GM19099 (cell line): ENCODE results near the gene LAMB4.

Source experiments
- POLR2A ChIP-seq: IDR thresholded peaks from 3 replicates; pipeline ENCODE4 v1.6.1; 2011; ENCODE audit warnings: low read depth; ENCODE audit not compliant: insufficient read length; ENCODE audit errors: extremely low read depth

Gene LAMB4

DNA sequence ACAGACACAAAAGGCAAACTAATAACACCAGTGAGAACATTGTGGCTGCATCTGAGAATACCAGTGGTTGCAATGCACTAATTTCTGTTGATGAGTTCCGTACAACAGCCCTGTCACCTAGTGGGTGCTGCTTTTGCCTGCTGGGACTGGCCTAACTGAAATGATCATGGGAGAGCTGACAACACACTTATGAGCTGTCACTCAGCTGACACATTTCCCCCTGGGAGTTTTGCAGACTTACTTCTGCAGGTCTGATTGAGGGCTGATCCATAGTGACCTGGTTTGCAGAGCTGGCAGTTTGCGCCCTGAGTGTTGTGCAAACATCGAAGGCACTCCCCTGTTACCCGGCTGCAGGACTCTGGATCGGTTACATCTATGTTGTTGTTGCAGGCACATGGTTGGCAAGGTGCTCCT, 66.6 kb downstream of the LAMB4 start:
- TF ChIP-seq POLR2A: no peak

DNA sequence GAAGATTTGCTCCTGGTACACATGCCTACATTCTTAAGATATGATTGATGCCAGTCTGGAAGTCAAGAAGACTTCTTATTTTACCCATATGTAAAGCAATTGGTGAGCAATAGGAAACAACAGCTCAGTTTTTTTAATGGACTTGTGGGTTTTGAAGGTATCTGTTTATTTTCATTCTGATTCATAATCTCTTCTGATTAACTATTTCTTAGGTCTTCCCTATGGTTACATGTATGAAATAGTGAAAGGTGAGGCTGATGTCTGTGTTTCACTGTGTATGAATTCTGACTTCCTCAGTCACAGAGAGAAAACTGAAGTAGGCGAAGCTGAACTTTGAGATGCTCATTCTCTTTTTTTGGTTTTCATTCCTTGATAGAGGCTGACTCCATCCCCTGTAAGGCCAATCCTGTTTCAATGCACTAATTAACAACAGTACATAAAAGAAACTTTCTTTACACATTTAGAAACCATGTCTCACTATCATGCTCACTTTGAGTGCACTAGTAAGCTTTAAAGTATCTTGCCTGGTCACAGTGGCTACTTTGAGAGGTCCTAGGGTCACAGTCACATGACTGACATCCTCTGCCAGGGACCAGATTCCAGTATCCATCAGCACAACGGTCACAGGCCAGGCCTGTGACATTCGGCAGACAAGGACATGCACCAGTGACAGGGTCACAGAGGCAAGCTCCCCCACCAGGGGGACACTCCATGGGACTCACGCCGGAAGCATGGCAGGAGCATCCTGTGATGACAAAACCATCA, 67.7 kb downstream of the LAMB4 start:
- no peak for TF ChIP-seq POLR2A

DNA sequence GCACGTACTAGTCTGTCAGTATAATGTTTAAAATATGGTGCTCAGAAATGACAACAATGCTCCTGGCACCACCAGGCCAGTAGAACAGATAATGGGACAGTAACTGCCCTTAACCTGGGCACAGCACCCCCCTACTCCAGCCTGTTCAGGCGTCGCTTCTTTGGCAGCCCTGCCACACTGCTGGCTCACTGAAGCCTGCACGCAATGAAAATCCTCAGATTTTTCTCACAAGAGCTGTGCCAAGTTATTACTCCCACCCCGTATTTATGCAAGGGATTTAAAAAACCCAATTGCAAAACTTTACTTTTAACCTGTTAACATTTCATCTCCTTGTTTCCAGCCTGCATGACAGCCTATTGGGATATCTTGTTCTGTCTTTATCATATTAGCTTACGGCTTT, 70.6 kb downstream of the LAMB4 start:
- TF ChIP-seq POLR2A: no peak

DNA sequence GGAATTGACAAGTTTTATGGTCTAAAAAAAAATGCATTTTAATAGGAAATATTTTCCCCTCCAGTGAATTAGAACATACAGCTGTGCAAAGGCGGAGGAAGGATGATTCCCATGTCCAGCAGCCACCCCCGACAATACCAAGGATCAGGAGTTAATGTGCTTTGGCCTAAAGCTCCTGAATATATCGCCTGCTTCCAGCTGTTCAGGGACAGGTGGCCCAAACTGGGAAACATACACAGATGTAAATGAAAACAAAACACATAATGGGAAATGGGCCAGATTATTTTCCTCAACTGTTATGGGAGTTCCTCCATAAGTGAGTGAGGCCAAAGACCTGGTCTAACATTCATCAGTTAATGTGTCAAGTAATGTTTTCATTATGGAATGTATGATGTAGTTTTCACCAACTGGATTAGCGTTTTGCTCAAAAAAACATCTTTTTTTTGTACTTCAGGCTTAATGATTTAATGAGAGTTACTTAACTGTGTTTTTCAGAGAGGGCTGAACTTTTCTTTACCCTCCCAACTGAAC, 72.1 kb downstream of the LAMB4 start:
- no peak for TF ChIP-seq POLR2A

DNA sequence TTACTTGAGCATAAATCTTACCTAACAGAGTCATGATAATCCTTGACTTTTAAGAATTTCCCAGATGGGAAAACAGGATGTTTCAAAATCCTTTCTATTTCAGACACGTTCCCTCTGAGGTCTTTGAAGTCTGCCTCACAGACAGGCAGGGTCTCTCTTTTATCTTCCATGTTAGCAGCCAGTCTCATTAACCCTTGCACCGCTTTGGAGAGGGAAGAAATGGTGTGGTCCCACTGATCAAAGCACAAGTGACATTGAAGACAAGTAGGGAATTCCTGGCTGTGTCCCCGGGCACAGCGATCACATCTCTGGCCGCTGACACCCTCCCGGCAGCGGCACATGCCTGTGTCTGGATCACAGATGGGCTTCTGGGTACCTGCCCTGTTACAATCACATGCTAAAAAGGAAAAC, 74.5 kb downstream of the LAMB4 start:
- no peak for TF ChIP-seq POLR2A

DNA sequence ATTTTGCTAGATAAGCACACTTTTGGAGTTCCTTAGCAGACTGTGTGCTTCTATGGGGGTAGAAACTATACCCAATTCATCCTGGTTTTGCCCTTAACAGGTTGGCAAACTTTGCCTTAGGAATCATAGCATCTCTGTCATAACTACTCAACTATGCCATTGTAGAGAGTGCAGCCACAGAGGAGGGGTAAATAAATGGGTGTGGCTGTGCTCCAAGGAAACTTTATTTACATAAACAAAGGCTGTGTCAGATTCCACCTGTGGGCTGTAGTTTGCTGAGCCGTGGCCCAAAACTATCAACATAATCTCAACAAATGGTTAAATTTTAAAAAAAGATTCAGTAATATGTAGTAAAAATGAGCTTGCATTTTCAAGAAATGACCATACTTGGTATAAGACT, 75.6 kb downstream of the LAMB4 start:
- TF ChIP-seq POLR2A: no peak

DNA sequence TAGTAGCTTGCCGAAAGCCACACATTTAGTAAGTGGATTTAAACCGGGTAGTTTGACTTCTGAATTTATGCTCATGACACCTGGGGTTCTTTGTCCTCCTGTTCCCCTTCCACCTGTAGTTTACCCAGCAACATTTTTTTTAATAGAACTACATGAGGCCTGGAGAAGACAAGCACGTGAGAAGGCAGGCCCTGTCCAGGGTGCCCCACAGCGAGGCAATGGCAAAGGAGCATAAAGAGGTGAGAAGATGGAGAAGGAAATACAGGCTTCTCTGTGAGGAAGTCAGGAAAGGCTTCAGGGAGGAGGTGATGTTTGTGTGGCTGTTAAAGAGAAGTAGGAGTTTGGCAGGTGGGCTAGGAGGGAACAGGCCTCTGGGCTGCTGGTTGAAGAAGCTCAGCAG, 76.9 kb downstream of the LAMB4 start:
- TF ChIP-seq POLR2A: no peak

DNA sequence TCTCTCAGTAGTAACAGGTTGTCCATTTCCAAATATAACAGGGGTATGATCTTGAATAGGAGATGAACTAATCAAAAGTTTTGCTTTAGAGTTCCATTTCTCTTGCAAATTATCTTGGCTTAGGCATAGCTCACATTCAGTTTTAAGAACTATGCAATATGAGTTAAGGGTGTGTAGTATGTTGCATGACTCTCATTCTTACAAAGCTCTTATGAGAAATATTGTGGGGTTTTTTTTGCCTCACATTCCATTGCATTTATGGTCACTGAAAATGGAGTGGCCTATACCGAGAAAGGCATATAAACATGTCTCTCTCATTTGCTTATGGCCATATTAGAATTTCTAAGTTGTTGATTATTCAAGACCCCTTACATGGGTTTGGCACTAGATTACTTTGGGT, 78.7 kb downstream of the LAMB4 start:
- TF ChIP-seq POLR2A: no peak

DNA sequence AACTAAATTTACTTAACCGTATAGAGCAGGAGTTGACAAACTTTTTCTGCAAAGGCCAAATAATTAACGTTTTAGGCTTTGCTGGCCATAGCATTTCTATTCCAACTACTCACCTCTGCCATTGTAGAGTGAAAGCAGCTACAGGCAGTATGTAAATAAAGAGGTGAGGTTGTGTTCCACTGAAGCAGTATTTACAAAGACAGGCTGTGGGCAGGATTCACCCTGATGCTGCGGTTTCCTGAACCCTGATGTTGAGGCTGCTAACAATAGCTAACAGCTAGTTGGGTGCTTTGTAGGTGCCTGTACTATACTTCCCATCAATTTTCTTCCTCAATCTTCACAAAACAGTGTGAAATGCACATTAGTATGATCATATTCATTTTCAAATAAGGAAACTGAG, 80.2 kb downstream of the LAMB4 start:
- TF ChIP-seq POLR2A: no peak

DNA sequence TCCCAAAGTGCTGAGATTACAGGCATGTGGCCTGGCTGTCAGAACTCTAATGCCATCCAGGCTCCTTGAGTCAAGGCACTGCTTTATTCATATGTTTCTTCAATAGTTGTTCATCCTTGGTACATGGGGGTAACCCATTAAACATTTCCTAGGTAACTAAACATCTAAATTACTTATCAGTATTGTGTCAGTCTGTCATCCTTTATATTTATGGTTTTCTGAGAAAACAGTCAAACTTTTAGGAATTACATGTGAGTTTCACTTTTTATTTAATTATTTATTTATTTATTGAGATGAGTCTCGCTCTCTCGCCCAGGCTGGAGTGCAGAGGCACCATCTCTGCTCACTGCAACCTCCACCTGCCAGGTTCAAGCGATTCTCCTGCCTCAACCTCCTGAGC, 81.7 kb downstream of the LAMB4 start:
- no peak for TF ChIP-seq POLR2A

DNA sequence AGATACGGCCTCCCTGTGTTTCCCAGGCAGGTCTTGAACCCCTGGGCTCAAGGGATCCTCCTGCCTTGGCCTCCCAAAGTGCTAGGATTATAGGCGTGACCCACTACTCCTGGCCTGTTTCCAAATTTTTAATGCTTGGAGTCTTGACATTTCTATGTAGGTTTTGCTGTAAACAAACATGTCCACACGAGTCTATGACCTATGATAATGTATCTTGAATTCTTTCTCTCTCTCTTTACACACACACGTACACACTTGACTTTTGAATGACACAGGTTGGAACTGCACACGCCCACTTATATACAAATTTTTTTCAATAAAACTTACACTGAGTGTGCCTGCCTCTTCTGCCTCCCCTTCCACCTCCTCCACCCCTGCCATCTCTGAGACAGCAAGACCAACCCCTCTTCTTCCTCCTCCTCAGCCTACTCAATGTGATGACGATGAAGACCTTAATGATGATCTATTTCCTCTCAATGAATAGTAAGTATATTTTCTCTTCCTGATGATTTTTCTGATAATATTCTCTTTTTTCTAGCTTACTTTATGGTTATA, 83.1 kb downstream of the LAMB4 start:
- no peak for TF ChIP-seq POLR2A

DNA sequence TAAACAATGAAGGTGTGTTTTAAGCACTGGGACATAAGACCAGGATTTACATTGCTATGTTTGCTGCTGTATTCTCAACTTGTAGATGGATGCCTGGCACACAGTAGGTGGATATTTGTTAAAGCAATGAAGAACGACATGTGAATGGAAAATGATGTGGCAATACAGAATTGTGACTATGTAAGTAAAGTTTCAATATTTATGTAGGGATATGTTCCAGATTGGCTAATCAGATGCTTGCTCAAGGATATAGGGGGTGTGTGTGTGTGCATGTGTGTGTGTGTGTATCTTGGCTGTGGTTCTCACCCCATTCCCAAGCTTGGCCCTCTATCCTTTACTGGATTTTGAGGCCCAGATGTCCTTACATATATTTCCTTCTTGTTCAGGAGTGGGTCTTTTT, 84.5 kb downstream of the LAMB4 start:
- no peak for TF ChIP-seq POLR2A

DNA sequence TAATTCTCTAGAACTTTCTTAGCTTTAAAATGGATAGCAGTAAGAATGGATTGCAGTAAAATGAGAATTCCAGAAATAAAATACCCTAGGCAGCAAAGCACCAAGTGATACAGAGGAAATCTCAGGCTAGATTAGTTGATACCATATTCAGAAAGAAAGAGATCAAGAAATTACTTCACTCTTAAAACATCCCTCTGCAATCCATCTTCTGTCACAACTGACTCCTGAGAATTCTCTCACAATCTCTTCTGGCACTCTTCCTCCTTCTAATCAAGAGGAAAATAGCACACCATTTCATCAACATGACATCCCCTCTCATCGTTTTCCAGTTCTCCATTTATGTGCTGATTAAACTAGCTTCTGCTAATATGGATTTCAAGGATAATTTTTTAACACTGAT, 85.0 kb downstream of the LAMB4 start:
- TF ChIP-seq POLR2A: no peak

DNA sequence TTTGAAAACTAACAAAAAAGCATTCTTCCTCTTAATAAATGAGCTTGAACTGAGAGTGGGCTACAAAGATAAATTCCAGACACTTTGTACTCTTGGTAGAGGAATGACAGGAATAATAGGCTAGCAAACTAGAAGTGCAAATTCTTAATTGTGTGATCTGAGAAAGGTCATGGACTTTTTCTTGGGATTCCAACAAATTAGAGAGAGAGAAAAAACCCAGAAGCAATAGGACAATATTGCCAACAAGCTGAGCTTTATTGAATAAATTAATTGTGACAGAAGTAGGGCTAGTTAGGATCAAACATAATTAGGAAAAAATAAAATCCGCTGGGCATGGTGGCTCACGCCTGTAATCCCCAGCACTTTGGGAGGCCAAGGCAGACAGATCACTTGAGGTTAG, 85.8 kb downstream of the LAMB4 start:
- TF ChIP-seq POLR2A: no peak

DNA sequence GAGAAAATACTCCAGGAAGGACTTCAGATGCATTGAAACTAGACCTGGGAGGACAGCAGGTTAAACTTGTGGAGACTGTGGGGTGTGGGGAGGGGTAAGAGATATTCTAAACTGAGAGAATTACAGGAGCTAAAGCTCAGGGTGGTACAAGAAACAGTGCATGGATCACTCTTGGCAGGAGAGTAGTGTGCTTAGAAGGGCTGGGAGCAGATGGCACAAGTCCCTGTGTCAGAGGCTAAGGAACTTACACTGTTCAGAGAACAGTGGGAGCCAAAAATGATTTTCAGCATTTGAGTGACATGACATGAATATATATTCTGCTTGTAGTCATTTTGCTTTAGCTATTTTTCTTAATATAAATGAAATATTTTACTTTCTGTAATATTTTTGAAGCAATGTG, 91.2 kb downstream of the LAMB4 start:
- no peak for TF ChIP-seq POLR2A

DNA sequence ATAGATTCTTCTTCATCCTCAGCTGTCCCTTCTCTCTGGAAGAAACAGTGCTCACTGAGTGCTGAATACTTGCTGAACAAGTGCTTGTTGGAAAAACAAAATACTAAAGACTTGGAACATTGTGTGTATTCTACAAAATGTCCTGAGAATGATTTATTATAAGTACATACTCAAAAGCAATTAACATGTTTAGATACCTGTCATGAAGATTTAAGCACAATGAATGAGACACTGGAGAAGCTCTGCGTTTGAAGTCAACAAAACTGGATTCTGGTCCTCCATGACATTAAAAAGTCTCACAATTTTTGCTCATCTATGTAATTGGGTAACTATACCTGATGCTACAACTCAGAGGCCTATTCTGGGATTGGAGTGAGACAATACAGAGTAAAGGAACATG, 92.4 kb downstream of the LAMB4 start:
- TF ChIP-seq POLR2A: no peak

DNA sequence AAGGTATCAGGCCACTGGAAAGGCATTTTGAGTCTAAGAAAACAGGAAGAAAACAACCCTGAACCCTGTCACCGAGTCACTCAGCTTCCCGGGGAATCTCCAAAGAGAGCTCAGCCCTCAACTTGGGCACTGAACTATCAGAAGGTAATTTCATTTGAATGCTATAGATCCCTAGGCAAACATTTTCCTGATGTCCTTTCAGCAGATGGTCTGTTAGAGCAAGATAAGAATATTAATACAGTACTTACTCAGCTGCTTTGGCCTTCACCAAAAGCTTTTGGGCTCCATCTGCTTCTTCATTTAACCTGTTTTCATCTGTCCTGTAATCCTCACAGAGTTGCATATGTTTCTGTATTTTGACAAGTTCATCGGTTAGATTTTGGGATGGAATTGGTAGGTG, 93.0 kb downstream of the LAMB4 start:
- no peak for TF ChIP-seq POLR2A

DNA sequence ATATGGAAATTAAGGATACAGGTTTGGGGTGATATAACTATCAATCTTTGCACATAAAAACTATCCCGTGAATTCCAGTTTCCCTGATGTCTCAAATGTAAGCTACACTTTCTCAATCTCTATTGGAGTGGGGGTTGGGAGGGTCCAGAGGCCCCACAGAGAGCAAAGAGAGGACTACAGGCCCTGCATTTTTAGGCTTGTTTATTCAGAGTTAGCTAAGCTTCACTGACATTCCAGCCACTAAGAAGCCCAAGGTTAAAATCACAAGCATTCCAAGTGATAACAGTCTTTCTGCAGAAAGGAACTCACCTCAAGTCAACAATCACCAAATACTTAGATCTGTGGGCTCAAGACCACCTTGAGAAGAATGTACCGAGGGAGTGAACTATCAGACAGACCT, 95.6 kb downstream of the LAMB4 start:
- no peak for TF ChIP-seq POLR2A
